Panc1 (cell line): ENCODE measurements around the gene LZTFL1. TPM values are rescaled to one million over a fixed set of nuclear protein-coding genes. Genes with fewer than 3 reads are reported as not detected.

Experiments used
- ATAC-seq: fragments of 200-7000 bp; cut with Tn5 transposase; 2 replicates; pipeline ENCODE4 v1.9.1; 2020; ENCODE audit warnings: mild to moderate bottlenecking, moderate library complexity
- BruUV-seq: library from RNA; stranded (reverse); fragments of 400-500 nt; replicated peaks from 2 replicates; lab custom pipeline; 2021; lab: Mats Ljungman, UMichigan
- CTCF ChIA-PET: fragments of 300-600 bp; sonication (Branson Sonifier 250); formaldehyde crosslinking; loops from one replicate; lab custom pipeline; 2022; ENCODE audit warnings: antibody characterized with exemption; lab: Charles Lee
- POLR2A ChIA-PET: fragments of 300-600 bp; sonication (Branson Sonifier 250); formaldehyde crosslinking; loops from one replicate; lab custom pipeline; 2022; ENCODE audit warnings: antibody characterized with exemption; lab: Charles Lee
- DNase-seq: peaks from one replicate; pipeline ENCODE4 v3.0.0-alpha.2; 2010; ENCODE audit warnings: low read depth, low spot score
- H3K27ac ChIP-seq: 2 replicates; pipeline ENCODE4 v1.5.1; 2011; ENCODE audit warnings: mild to moderate bottlenecking, low read length, inconsistent platforms
- H3K27me3 ChIP-seq: fragments of 200-500 bp; sonication (Bioruptor generic); 2 replicates; pipeline ENCODE4 v1.6.0; 2014; ENCODE audit warnings: low read length, inconsistent platforms; ENCODE audit not compliant: control insufficient read depth, insufficient read depth
- H3K36me3 ChIP-seq: fragments of 200-500 bp; sonication (Bioruptor generic); 2 replicates; pipeline ENCODE4 v1.5.1; 2014; ENCODE audit warnings: inconsistent platforms, mild to moderate bottlenecking, low read length, moderate library complexity; ENCODE audit not compliant: control insufficient read depth, insufficient read depth
- H3K4me1 ChIP-seq: 2 replicates; pipeline ENCODE4 v1.5.1; 2011; ENCODE audit warnings: inconsistent platforms, mild to moderate bottlenecking, low read length, moderate library complexity; ENCODE audit not compliant: control insufficient read depth, insufficient read depth
- H3K4me3 ChIP-seq, 2 experiments: 2 replicates each; pipeline ENCODE4 v1.5.1; 2011 to 2012; ENCODE audit warnings: low read depth in 2 of 2, low read length in 2 of 2, mild to moderate bottlenecking in 2 of 2, inconsistent platforms in 1 of 2, moderate library complexity in 1 of 2
- H3K9me3 ChIP-seq: fragments of 200-500 bp; sonication (Bioruptor generic); 2 replicates; pipeline ENCODE4 v1.5.1; 2014; ENCODE audit warnings: low read depth, mild to moderate bottlenecking, inconsistent platforms, low read length, moderate library complexity; ENCODE audit not compliant: control insufficient read depth, insufficient read depth
- POLR2AphosphoS5 ChIP-seq: IDR thresholded peaks from 2 replicates; pipeline ENCODE4 v1.6.1; 2012; ENCODE audit warnings: mild to moderate bottlenecking, low read depth, low read length, moderate library complexity
- SIN3A ChIP-seq: IDR thresholded peaks from 2 replicates; pipeline ENCODE4 v1.6.1; 2012; ENCODE audit warnings: low read depth, mild to moderate bottlenecking, low read length, moderate library complexity, borderline replicate concordance; ENCODE audit not compliant: insufficient read depth
- TCF7L2 ChIP-seq: IDR thresholded peaks from 2 replicates; pipeline ENCODE4 v1.6.1; 2011; ENCODE audit warnings: mild to moderate bottlenecking, low read depth, low read length, inconsistent platforms
- in situ Hi-C: cut with HindIII; loops from 2 replicates; pipeline ENCODE4 v1.10.0; 2016; ENCODE audit warnings: low sequenced_read_pairs, low pct_unique_long_range_greater_than_20kb
- intact Hi-C: fragments of 100-400 bp; cut with micrococcal nuclease; formaldehyde crosslinking; loops from one replicate; pipeline ENCODE4 v1.10.0; 2022; ENCODE audit not compliant: unreplicated experiment
- total RNA-seq: library from RNA; stranded (reverse); gene quantifications from one replicate; pipeline ENCODE4 v1.2.1, GENCODE V29; 2021; ENCODE audit not compliant: unreplicated experiment
- TF ChIP-seq, protein P1 (sequence below): fragments of 450-650 bp; IDR thresholded peaks from 2 replicates; pipeline ENCODE4 v1.5.1; 2017; ENCODE audit warnings: mild to moderate bottlenecking
- TF ChIP-seq, protein P2 (sequence below), 2 experiments: IDR thresholded peaks; 2 replicates each; pipeline ENCODE4 v1.6.1; 2011 to 2012; ENCODE audit warnings: low read depth in 2 of 2, control low read depth in 1 of 2, low read length in 1 of 2, mild to moderate bottlenecking in 1 of 2, moderate library complexity in 1 of 2; ENCODE audit not compliant: insufficient read depth in 1 of 2

Gene LZTFL1
- total RNA-seq, 1 experiment from 2014 or later: 12.3 TPM

DNA sequence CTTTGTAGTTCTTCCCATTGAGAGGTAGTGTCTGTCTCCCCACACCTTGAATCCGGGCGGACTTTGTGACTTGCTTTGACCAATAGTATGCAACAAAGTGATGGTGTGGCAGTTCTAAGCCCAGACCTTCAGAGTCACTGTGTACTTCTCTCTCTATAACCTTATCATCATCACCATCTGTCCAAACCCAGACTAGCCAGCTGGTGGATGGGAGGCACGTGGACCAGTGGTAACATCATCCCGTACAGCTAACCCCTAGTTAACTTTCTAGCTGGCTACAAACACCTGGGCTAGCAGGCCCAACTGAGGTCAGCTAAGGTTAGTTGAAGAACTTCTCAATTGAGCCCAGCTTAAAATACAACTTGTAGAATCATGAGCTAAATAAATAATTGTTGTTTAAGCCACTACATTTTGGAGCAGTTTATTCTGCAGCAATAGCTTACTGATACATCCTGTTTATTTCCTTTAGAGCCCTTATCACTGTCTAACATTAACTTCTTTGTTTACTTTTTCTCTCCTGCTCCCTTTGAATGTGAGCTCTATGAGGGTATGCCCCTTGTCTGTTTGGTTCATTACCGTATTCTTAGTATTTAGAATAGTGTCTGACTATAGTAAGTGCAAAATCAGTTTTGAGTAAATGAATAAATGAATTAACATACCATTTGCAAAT lies 32.9 kb upstream of the LZTFL1 start:
- ATAC-seq: no peak
- BruUV-seq: no TSS peak
- POLR2A ChIA-PET: no interaction called here
- Histone ChIP-seq H3K27ac (no peak overlapping the region), H3K9me3 (no peaks in the 10 kb centered on the region), H3K4me3 (no peak overlapping the region), H3K4me1 (no peaks in the 10 kb centered on the region), H3K36me3 (no peaks in the 10 kb centered on the region), H3K27me3 (no peaks in the 10 kb centered on the region)
- no peak for DNase-seq
- CTCF ChIA-PET: no interaction called here
- TF ChIP-seq, protein P1, sequence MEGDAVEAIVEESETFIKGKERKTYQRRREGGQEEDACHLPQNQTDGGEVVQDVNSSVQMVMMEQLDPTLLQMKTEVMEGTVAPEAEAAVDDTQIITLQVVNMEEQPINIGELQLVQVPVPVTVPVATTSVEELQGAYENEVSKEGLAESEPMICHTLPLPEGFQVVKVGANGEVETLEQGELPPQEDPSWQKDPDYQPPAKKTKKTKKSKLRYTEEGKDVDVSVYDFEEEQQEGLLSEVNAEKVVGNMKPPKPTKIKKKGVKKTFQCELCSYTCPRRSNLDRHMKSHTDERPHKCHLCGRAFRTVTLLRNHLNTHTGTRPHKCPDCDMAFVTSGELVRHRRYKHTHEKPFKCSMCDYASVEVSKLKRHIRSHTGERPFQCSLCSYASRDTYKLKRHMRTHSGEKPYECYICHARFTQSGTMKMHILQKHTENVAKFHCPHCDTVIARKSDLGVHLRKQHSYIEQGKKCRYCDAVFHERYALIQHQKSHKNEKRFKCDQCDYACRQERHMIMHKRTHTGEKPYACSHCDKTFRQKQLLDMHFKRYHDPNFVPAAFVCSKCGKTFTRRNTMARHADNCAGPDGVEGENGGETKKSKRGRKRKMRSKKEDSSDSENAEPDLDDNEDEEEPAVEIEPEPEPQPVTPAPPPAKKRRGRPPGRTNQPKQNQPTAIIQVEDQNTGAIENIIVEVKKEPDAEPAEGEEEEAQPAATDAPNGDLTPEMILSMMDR: no peak
- TF ChIP-seq, protein P2, sequence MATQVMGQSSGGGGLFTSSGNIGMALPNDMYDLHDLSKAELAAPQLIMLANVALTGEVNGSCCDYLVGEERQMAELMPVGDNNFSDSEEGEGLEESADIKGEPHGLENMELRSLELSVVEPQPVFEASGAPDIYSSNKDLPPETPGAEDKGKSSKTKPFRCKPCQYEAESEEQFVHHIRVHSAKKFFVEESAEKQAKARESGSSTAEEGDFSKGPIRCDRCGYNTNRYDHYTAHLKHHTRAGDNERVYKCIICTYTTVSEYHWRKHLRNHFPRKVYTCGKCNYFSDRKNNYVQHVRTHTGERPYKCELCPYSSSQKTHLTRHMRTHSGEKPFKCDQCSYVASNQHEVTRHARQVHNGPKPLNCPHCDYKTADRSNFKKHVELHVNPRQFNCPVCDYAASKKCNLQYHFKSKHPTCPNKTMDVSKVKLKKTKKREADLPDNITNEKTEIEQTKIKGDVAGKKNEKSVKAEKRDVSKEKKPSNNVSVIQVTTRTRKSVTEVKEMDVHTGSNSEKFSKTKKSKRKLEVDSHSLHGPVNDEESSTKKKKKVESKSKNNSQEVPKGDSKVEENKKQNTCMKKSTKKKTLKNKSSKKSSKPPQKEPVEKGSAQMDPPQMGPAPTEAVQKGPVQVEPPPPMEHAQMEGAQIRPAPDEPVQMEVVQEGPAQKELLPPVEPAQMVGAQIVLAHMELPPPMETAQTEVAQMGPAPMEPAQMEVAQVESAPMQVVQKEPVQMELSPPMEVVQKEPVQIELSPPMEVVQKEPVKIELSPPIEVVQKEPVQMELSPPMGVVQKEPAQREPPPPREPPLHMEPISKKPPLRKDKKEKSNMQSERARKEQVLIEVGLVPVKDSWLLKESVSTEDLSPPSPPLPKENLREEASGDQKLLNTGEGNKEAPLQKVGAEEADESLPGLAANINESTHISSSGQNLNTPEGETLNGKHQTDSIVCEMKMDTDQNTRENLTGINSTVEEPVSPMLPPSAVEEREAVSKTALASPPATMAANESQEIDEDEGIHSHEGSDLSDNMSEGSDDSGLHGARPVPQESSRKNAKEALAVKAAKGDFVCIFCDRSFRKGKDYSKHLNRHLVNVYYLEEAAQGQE (IDR thresholded peaks at IDR 0.05; ENCODE audit: insufficient read depth in 1 of 2, low read depth in 2 of 2, low read length in 1 of 2): no peak
- TF ChIP-seq TCF7L2 (no peak), SIN3A (no peak), POLR2AphosphoS5 (no peak)
- in situ Hi-C loops: no loop called here
- intact Hi-C loops: no loop called here

DNA sequence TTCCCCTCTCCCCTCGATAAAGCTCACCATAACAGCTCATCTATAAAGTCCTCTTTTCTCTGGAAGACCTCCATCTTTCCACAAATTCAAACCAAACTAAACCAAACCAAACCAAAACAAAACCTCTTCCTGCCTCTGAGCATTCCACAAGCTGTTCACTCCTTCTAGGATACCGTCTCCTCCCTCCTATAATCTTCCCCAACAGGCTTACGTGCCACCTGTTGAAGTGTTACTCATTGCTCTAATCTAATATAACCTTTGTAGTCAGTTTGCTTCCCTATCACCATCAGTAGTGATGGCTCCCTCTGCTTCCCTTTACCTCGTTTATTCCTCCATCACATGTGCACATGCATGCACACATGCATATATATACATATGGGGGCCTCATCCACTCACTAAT lies 31.7 kb upstream of the LZTFL1 start:
- CTCF ChIA-PET: no interaction called here

More for the DNA sequence above, 31.7 kb upstream of the LZTFL1 start:
- Histone ChIP-seq H3K27me3 (no peaks in the 10 kb centered on the region), H3K36me3 (no peaks in the 10 kb centered on the region), H3K27ac (no peak overlapping the region), H3K9me3 (no peaks in the 10 kb centered on the region), H3K4me1 (no peaks in the 10 kb centered on the region), H3K4me3 (no peak overlapping the region)
- TF ChIP-seq, protein P2 (IDR thresholded peaks at IDR 0.05; ENCODE audit: insufficient read depth in 1 of 2, low read depth in 2 of 2, low read length in 1 of 2): no peak
- TF ChIP-seq SIN3A (no peak), TCF7L2 (no peak), POLR2AphosphoS5 (no peak)
- TF ChIP-seq, protein P1: no peak
- POLR2A ChIA-PET: no interaction called here
- in situ Hi-C loops: no loop called here
- no TSS peak for BruUV-seq
- no peak for DNase-seq
- intact Hi-C loops: no loop called here
- no peak for ATAC-seq
